Hindlimb muscle (tissue), 1 donor: ENCODE results near the gene DNM3. TPM values are rescaled to one million over a fixed set of nuclear protein-coding genes. Genes with fewer than 3 reads are reported as not detected.

Source experiments
- DNase-seq: peaks from one replicate; pipeline ENCODE4 v3.0.0-alpha.2; 2013
- polyA plus RNA-seq: library from polyadenylated mRNA; unstranded; fragments of 120-200 nt; gene quantifications from one replicate; pipeline ENCODE4 v1.2.1, GENCODE V29; 2013; ENCODE audit not compliant: insufficient read length

DNM3 gene
- polyA plus RNA-seq, 1 donor, result 1.9 TPM

- DNase-seq, result no peak
Measured at GRCh38 chr1:172107316-172107975, 266.1 kb downstream of the DNM3 start.

DNA sequence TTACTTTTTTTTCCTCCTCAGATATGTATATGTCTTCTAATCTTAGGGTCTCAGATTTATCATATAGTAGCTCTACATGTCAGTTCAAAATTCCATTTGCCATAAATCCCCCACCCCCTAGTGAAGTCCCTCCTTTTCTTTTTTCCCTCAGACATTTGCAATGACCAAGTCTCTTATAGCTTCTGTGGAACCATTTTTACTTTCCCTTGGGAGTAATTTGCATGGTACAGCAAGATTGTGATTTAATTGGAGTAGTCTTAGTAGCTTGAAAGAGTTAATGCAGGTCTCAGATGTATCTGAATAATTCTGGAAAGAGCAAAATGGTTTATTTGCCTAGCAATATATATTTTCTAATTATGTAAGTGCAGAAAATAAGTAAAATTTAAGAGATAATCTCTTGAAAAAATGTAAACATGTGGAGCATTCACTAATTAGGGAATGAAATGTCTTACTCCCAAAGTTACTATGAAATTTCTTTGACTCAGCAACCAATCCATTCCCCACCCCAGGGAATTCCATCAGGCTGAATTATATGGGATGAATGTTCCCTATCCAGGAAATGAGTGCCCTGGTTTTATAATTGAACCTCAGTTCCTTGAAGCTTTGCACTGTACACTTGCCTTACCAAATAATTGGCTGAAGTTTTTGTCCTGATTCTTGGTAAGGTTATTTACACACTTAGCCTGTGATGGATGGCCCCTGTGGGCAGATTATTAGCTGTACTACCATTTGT, 267.0 kb downstream of the DNM3 start:
- no peak for DNase-seq

- DNase-seq, result peak; percentile 42
Measured at GRCh38 chr1:172109359-172109758, 268.1 kb downstream of the DNM3 start.

DNA sequence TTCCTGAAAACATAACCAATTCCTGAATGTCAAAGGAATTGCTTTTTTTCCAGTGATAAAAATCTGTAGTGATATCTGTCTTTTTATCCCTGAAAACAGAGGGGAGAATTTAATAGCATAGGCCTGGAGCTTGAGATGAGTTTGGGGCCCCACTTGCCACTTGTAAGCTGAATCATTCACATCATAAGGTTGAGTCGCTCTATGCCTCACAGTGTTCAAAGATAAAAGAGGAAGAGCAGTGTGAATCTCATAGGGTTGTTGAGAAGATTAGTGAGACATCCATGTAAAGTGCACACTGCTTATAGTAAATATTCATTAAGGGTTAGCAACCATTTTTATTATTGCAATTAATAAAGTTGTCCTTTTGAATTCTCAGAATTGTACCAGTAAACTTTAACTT, 271.3 kb downstream of the DNM3 start:
- DNase-seq, result no peak

DNA sequence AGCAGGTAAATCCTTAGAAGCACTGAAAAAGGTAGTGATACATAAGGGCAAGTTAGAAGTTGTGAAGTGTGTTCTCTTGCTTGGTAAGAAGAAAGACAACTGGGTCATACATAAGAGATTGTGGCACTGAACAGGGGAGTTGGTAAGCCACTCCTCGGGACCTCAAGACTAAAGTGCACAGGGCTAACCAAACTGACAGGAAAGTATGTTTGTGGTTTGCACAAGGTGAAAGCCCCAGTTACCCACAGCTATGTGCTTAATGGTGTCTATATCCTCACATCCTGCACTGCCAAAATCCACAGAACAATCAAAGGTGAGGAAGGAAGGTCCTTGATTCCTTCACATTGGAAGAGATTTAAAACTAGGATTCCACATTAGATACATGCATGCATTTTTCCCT, 276.5 kb downstream of the DNM3 start:
- no peak for DNase-seq

DNA sequence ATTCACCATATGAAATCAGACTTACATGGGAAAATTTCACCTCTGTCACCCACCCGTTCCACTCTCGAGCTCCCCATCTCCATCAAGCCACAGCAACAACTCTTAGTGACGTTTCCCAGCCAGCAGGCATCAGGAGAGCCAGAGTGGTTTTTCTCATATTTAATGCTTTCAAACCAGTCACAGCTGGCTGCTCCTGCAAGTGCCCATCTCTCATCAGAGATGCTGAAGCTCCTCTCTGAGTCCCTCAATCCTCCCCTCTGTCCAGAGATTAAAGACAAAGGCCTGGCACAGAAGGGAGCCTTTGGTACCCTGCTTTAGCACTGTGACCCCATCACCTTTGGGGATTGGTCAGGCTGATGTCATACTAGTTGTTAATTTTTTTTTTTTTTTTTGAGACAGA, 277.3 kb downstream of the DNM3 start:
- no peak for DNase-seq

GRCh38 chr1:172119184-172119583, 277.9 kb downstream of the DNM3 start:
- no peak for DNase-seq

DNA sequence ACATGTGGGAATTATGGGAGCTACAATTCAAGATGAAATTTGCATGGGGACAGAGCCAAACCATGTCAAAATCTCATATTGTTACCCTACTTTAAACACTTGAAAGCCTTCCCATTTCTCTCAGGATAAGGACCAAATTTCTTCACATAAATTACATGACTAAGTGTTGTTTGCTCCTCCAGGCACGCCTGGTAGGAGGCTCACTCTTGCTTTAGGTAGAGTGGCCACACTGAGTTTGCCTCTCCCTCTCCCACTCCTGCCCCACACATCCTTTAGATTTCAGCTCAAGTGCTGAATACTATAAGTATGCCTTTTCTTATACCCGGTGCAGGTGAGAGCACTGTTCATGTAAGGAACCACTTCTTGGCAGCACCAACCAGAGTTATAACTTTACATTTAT, 279.1 kb downstream of the DNM3 start:
- DNase-seq, result no peak

DNA sequence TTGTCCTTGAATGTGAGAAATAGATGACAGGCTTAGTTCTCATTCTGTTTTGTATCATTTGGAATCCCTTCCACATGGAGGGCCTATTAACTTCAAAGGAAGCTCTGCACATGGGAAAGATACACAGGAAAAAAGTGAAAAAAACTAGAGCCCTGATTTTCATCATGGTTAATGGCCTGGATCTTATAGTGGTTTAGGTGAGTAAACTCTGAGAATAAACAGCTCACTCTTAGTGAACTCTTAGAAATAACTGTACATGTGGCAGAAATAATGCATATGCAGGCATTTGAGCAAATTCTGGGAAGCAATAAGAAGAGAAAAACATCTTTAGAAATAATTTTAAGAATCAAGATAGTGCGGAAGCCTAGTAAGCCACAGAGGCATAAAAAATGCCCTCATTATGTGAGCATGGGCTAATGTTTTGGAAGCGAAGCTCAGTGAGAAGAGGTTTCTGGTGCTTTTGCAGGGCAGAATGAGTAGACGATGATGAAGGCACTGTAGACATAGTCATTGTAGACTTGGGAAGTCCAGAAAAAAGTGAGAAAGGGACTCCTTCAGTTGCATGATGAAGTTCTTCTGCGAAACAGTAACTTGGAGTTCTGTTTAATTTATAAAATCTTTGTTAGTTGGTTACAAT, 279.9 kb downstream of the DNM3 start:
- DNase-seq, result no peak

GRCh38 chr1:172122381-172122780, 281.1 kb downstream of the DNM3 start:
- no peak for DNase-seq

- no peak for DNase-seq
Measured at GRCh38 chr1:172125250-172125649, 284.0 kb downstream of the DNM3 start.

DNA sequence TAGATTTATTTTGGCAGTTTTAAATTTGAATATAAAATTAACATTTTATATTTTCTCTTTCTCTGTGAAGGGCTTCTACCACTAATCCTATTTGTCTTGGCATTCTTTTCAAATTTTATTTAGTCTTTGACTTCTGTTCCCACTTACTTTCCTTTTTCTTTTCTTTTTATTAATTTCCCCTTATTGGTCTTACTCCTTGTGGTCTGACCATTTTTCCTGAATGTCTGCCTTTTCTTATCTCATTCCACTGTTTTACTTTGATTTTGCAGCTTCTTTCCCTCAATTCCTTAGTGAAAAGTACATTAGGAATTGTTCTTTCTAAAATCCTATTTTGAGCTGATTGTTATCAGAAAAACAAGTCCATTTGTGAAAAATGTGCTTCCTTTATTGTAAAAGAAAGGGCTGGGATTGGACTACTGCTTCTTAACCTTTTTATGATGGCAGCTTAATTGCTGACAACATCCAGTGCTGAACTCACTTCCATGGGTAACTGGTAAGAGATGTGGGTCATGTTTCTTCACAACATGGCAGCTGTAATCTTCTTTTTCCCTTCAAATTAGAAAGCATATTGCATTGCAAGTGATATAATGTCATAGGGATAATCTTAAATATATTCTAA, 284.6 kb downstream of the DNM3 start:
- no peak for DNase-seq

DNA sequence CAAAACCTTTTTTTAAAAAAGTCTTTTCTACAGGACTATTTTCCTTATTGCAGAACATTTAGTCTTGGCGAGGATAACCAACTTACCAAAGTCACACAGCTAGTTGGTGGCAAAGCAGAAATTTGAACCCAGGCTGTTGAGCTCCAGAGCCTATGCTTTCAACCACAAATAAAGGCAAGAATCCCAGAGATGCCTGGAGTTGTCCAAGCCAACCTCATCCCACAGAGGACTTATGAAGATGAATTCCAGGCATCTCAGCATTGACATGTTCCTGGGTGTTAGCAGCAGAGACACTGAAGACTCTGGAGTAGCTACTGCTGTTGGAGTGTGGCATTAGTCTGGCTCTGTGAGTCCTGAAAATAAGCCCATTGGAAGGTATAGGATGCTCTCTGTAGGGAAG, 291.5 kb downstream of the DNM3 start:
- DNase-seq, result no peak

- no peak for DNase-seq
Measured at GRCh38 chr1:172134087-172134731, 292.9 kb downstream of the DNM3 start.

- no peak for DNase-seq
Measured at GRCh38 chr1:172135076-172135672, 293.9 kb downstream of the DNM3 start.

- no peak for DNase-seq
Measured at GRCh38 chr1:172135978-172136610, 294.8 kb downstream of the DNM3 start.

DNA sequence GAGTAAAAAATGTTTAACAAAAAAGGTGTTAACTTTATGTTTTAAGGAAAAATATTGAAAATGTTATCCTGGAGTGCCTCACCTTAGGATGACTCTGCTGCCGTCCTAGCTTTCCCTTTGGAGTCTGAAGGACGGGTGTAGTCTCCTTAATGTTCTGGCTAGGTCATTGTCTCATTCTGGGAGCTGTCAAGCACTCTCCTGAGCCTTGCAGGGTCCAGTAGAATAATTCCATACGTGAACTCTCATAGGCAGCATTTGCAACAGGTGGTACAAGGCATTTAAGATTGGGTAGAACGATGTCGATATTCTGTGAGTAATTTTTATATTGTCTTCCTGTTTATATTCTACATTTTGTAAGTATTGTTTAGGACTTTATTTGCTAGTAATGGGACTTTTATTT, 295.6 kb downstream of the DNM3 start:
- peak; percentile 57 for DNase-seq

DNA sequence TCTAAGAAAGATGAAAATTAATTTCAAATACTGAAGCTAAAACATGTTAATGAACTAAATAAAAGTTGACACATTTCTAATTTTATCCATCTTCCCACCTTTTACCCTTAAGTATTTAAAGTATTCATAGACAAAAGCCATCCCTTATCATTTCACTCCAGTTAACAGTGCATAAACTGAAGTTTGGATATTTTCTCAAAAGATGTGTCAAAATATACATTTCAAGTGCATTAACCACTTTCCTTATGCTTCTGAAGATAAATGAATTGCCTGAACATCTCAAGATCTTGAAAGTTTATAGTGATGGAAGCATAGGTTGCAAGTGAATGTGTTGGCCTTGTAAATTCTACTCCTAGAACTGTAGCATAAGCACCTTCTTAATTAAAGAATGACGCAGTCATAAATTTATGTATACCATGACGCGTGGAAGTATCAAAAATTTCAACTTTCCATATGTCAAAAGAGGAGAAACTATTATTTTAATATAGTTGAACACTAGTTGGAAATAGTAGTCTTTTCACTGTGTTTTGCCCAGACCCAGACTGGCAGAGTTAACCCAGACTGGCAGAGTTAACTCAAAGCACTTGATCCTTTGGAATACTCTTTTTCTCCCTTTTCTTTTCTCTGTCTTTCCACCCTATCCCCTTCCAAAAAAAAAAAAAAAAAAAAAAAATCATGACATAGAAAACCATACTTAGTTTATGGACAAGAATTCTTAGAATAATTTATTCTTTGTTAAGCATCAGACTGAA, 296.6 kb downstream of the DNM3 start:
- DNase-seq, result no peak

- no peak for DNase-seq
Measured at GRCh38 chr1:172138634-172139033, 297.3 kb downstream of the DNM3 start.

DNA sequence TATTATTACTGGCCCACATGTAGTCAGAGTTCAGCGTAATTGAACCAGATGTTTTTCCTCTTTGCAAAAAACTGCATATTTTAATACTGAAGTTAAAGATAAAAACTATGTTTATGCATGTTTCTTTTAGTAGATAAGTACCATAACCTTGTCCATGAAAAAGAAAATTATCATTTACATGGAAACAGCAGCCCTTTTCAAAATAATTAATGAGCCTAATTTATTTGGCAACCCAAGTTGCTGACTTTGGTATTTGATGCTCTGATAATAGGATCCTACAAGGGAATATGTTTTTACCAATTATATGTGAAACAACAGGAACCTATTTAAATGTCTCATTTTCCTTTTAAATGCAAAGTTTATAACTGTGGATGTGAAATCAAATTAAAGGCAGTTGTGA, 297.9 kb downstream of the DNM3 start:
- DNase-seq, result no peak

- no peak for DNase-seq
Measured at GRCh38 chr1:172140072-172140471, 298.8 kb downstream of the DNM3 start.
